Measurements from ENCODE around the gene AP3S2.
"Not testable (repeated sequence)": the region's sequence is repeated elsewhere in the genome, so short reads cannot be mapped to it uniquely, and the experiment has no call there.

Gene AP3S2

DNA sequence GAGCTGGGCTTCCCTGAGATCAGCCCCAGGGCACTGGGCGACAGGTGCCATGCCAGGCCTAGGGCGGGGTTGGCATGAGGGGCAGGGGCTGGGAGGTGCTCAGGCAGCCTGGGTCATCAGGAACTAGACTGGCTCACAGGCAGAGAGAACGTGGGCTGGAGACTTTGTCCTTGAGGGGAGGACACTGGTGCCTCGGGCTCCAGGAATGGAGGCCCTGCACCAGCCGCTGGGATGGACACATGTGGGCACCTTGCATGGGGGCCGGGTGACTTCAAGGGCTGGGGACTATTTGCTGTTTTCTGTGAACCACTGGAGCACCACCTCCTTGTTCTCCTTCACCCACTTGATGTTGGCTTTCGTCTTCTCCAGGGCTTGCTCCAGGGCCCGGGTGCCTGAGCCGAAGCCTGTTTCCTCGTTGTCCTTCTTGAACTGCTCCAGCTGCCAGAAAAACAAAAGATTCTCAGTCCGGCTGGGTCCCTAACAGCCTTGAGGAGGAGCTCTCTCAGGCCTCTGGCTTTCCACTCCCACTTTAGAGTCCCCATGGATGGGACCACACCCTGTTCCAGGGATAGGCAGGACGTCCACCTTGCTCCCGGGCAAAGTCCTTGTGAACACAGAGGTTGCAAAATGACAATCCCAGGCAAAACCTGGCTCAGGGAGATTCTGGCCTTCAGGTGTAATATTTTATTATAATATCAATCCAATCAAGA is 108.6 kb downstream of the AP3S2 start:
- Histone ChIP-seq H3K36me3 (ENCODE audit: insufficient read depth, insufficient read length, low read length) (no peaks in the 10 kb centered on the region), H3K9me3 (ENCODE audit: insufficient read depth, low read length) (peaks cover 13% of the 10 kb centered on the region), H3K4me1 (ENCODE audit: insufficient read depth, insufficient read length) (peaks cover 23% of the 10 kb centered on the region), H3K27me3 (ENCODE audit: insufficient read depth, insufficient read length) (no peaks in the 10 kb centered on the region), H3K4me3 (ENCODE audit: insufficient read length, low read depth) (no peak overlapping the region), H3K9ac (ENCODE audit: insufficient read length, low read depth) (no peak overlapping the region)
- DNase-seq (ENCODE audit: low read depth, low spot score) = no peak
- TF ChIP-seq ZNF274 (IDR thresholded peaks at IDR 0.05; ENCODE audit: low read depth, low read length) (no peak), SUZ12 (IDR thresholded peaks at IDR 0.05; ENCODE audit: extremely low read depth, insufficient read depth, insufficient read length) (no peak), YY1 (IDR thresholded peaks at IDR 0.05; ENCODE audit: insufficient read depth, insufficient read length) (no peak)

DNA sequence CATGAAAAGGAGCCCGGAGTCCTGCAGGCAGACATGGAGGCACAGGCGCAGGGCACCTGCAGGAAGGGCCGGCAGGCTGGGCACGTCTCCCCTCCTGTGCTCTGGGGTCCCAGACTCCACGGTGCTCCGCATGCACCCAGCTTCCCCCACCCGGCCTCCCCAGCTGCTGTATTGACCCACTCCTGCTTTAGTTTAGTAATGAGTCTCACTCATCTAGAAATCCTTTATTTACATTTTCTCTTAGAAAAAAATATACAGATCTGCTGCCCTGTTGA is 109.2 kb downstream of the AP3S2 start:
- no peak overlapping the region for H3K4me3 ChIP-seq (ENCODE audit: insufficient read length, low read depth)
- no peak for DNase-seq (ENCODE audit: low read depth, low spot score)
- TF ChIP-seq SUZ12 (IDR thresholded peaks at IDR 0.05; ENCODE audit: extremely low read depth, insufficient read depth, insufficient read length) = no peak
- TF ChIP-seq YY1 (IDR thresholded peaks at IDR 0.05; ENCODE audit: insufficient read depth, insufficient read length) = no peak
- TF ChIP-seq ZNF274 (IDR thresholded peaks at IDR 0.05; ENCODE audit: low read depth, low read length) = no peak
- no peaks in the 10 kb centered on the region for H3K36me3 ChIP-seq (ENCODE audit: insufficient read depth, insufficient read length, low read length)
- no peaks in the 10 kb centered on the region for H3K27me3 ChIP-seq (ENCODE audit: insufficient read depth, insufficient read length)
- H3K4me1 ChIP-seq (ENCODE audit: insufficient read depth, insufficient read length) = peaks cover 23% of the 10 kb centered on the region
- no peak overlapping the region for H3K9ac ChIP-seq (ENCODE audit: insufficient read length, low read depth)
- peaks cover 13% of the 10 kb centered on the region for H3K9me3 ChIP-seq (ENCODE audit: insufficient read depth, low read length)

DNA sequence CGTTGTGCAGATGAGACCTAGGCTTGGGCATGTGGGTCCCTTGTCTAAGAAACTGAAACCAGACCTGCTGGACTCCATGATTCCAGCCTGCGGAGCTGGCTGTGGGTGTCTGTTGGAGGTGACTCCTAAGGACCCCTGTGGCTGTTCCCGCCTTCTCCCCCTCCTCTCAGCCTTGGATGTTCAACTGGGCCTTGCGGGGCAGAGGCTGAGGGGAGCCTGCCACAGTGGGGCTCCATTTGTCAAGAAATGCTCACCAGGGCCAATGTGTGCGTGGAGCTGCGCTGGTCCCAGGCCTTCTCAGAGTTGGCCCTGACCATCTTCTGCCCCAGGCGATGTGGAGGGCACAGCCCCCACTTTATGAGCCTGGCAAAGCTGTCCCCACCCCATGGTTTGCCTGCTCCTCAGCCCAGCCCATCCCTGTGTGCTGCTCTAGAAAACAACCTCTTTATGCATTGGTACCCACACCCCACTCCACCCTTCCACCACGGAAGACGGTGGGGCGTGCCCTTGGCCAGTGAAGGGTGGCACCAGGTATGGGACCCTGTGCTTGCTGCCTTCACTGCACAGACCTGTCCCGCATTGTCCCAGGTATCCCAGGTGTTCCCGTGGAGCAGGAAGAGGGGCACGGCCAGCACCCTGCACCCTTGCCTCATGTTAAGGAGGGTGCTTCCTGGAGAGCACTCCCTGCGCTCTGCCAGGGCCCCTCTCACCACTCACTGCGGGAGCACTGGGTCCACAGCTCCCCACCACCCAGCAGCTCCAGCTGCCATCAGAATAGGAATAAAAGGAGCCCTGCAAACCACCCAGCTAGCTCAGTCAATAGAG is 109.7 kb downstream of the AP3S2 start:
- H3K4me1 ChIP-seq (ENCODE audit: insufficient read depth, insufficient read length) = peaks cover 23% of the 10 kb centered on the region

GRCh38 chr15:89783111-89783860 is 110.5 kb downstream of the AP3S2 start:
- peak; percentile 67 for DNase-seq (ENCODE audit: low read depth, low spot score)
- H3K9me3 ChIP-seq (ENCODE audit: insufficient read depth, low read length) = peaks cover 9% of the 10 kb centered on the region
- H3K36me3 ChIP-seq (ENCODE audit: insufficient read depth, insufficient read length, low read length) = no peaks in the 10 kb centered on the region
- H3K4me1 ChIP-seq (ENCODE audit: insufficient read depth, insufficient read length) = peaks cover 23% of the 10 kb centered on the region
- H3K27me3 ChIP-seq (ENCODE audit: insufficient read depth, insufficient read length) = peaks cover 4% of the 10 kb centered on the region
- no peak overlapping the region for H3K4me3 ChIP-seq (ENCODE audit: insufficient read length, low read depth)
- no peak for TF ChIP-seq YY1 (IDR thresholded peaks at IDR 0.05; ENCODE audit: insufficient read depth, insufficient read length)
- TF ChIP-seq SUZ12 (IDR thresholded peaks at IDR 0.05; ENCODE audit: extremely low read depth, insufficient read depth, insufficient read length) = no peak
- TF ChIP-seq ZNF274 (IDR thresholded peaks at IDR 0.05; ENCODE audit: low read depth, low read length) = no peak
- no peak overlapping the region for H3K9ac ChIP-seq (ENCODE audit: insufficient read length, low read depth)

More for the DNA sequence above, 109.7 kb downstream of the AP3S2 start:
- Histone ChIP-seq H3K4me3 (ENCODE audit: insufficient read length, low read depth) (no peak overlapping the region), H3K36me3 (ENCODE audit: insufficient read depth, insufficient read length, low read length) (no peaks in the 10 kb centered on the region), H3K27me3 (ENCODE audit: insufficient read depth, insufficient read length) (no peaks in the 10 kb centered on the region), H3K9me3 (ENCODE audit: insufficient read depth, low read length) (peaks cover 13% of the 10 kb centered on the region), H3K9ac (ENCODE audit: insufficient read length, low read depth) (no peak overlapping the region)
- TF ChIP-seq YY1 (IDR thresholded peaks at IDR 0.05; ENCODE audit: insufficient read depth, insufficient read length) (no peak), SUZ12 (IDR thresholded peaks at IDR 0.05; ENCODE audit: extremely low read depth, insufficient read depth, insufficient read length) (no peak), ZNF274 (IDR thresholded peaks at IDR 0.05; ENCODE audit: low read depth, low read length) (no peak)
- DNase-seq (ENCODE audit: low read depth, low spot score) = no peak

GRCh38 chr15:89782619-89782950 is 111.2 kb downstream of the AP3S2 start:
- Histone ChIP-seq H3K4me1 (ENCODE audit: insufficient read depth, insufficient read length) (peaks cover 23% of the 10 kb centered on the region), H3K27me3 (ENCODE audit: insufficient read depth, insufficient read length) (peaks cover 11% of the 10 kb centered on the region)
- not testable (repeated sequence) for H3K9me3 ChIP-seq (ENCODE audit: insufficient read depth, low read length); H3K4me3 ChIP-seq (ENCODE audit: insufficient read length, low read depth); DNase-seq (ENCODE audit: low read depth, low spot score); H3K9ac ChIP-seq (ENCODE audit: insufficient read length, low read depth); H3K36me3 ChIP-seq (ENCODE audit: insufficient read depth, insufficient read length, low read length)

GRCh38 chr15:89781891-89782618 is 111.7 kb downstream of the AP3S2 start:
- Histone ChIP-seq H3K4me1 (ENCODE audit: insufficient read depth, insufficient read length) (peaks cover 23% of the 10 kb centered on the region), H3K27me3 (ENCODE audit: insufficient read depth, insufficient read length) (peaks cover 17% of the 10 kb centered on the region), H3K9ac (ENCODE audit: insufficient read length, low read depth) (no peak overlapping the region), H3K4me3 (ENCODE audit: insufficient read length, low read depth) (no peak overlapping the region), H3K36me3 (ENCODE audit: insufficient read depth, insufficient read length, low read length) (no peaks in the 10 kb centered on the region), H3K9me3 (ENCODE audit: insufficient read depth, low read length) (no peaks in the 10 kb centered on the region)
- DNase-seq (ENCODE audit: low read depth, low spot score) = no peak
- no peak for TF ChIP-seq YY1 (IDR thresholded peaks at IDR 0.05; ENCODE audit: insufficient read depth, insufficient read length)
- no peak for TF ChIP-seq SUZ12 (IDR thresholded peaks at IDR 0.05; ENCODE audit: extremely low read depth, insufficient read depth, insufficient read length)
- TF ChIP-seq ZNF274 (IDR thresholded peaks at IDR 0.05; ENCODE audit: low read depth, low read length) = no peak

Data from NT2/D1 (cell line).